Measurements from ENCODE around the gene MKX. TPM values are rescaled to one million over a fixed set of nuclear protein-coding genes. Genes with fewer than 3 reads are reported as not detected.

Gene MKX
- total RNA-seq, 1 experiment from 2014 or later, result 1.5 TPM

DNA sequence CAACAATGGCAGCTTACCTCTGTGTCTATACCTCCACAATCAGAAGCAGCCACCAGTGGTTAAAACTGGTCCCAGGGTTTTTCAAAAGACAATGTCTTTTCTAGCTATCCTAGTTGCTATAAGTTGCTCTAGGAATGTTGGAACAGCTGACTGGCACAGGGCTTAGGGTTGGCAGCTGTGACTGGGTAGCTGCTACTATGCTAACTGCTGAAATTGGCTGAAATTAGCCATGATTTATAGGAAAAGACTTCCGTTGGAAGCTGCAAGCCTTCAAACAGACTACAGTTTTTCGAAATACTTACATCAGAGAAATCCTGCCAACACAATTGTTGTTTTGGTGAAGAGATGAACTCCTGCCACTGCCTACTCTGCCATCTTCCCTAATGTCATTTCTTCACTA, 102.3 kb downstream of the MKX start:
- CTCF ChIA-PET, result no interaction called here
- H3K27me3 Mint-ChIP-seq (ENCODE audit: unreplicated experiment), result no peaks in the 10 kb centered on the region
- H3K4me3 Mint-ChIP-seq (ENCODE audit: low read depth, unreplicated experiment), result no peak overlapping the region
- no peaks in the 10 kb centered on the region for H3K9me3 Mint-ChIP-seq (ENCODE audit: low read depth, unreplicated experiment)
- H3K36me3 Mint-ChIP-seq (ENCODE audit: insufficient read depth, unreplicated experiment), result no peaks in the 10 kb centered on the region
- H3K4me1 Mint-ChIP-seq (ENCODE audit: low read depth, unreplicated experiment), result no peaks in the 10 kb centered on the region
- TF ChIP-seq, protein P1, sequence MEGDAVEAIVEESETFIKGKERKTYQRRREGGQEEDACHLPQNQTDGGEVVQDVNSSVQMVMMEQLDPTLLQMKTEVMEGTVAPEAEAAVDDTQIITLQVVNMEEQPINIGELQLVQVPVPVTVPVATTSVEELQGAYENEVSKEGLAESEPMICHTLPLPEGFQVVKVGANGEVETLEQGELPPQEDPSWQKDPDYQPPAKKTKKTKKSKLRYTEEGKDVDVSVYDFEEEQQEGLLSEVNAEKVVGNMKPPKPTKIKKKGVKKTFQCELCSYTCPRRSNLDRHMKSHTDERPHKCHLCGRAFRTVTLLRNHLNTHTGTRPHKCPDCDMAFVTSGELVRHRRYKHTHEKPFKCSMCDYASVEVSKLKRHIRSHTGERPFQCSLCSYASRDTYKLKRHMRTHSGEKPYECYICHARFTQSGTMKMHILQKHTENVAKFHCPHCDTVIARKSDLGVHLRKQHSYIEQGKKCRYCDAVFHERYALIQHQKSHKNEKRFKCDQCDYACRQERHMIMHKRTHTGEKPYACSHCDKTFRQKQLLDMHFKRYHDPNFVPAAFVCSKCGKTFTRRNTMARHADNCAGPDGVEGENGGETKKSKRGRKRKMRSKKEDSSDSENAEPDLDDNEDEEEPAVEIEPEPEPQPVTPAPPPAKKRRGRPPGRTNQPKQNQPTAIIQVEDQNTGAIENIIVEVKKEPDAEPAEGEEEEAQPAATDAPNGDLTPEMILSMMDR (IDR thresholded peaks at IDR 0.05; ENCODE audit: unreplicated experiment), result no peak
- intact Hi-C loops (cut with micrococcal nuclease; ENCODE audit: unreplicated experiment), result no loop called here
- no peak overlapping the region for H3K27ac Mint-ChIP-seq (ENCODE audit: unreplicated experiment)
- BruUV-seq (replicated peaks), result no TSS peak
- no peak for DNase-seq

GRCh38 chr10:27642023-27642589, 103.5 kb downstream of the MKX start:
- DNase-seq, result no peak
- CTCF ChIA-PET, result no interaction called here
- TF ChIP-seq, protein P1 (IDR thresholded peaks at IDR 0.05; ENCODE audit: unreplicated experiment), result no peak
- BruUV-seq (replicated peaks), result no TSS peak
- intact Hi-C loops (cut with micrococcal nuclease; ENCODE audit: unreplicated experiment), result no loop called here
- no peaks in the 10 kb centered on the region for H3K27me3 Mint-ChIP-seq (ENCODE audit: unreplicated experiment)
- no peaks in the 10 kb centered on the region for H3K9me3 Mint-ChIP-seq (ENCODE audit: low read depth, unreplicated experiment)
- H3K4me3 Mint-ChIP-seq (ENCODE audit: low read depth, unreplicated experiment), result no peak overlapping the region
- no peaks in the 10 kb centered on the region for H3K4me1 Mint-ChIP-seq (ENCODE audit: low read depth, unreplicated experiment)
- H3K27ac Mint-ChIP-seq (ENCODE audit: unreplicated experiment), result no peak overlapping the region
- H3K36me3 Mint-ChIP-seq (ENCODE audit: insufficient read depth, unreplicated experiment), result no peaks in the 10 kb centered on the region

DNA sequence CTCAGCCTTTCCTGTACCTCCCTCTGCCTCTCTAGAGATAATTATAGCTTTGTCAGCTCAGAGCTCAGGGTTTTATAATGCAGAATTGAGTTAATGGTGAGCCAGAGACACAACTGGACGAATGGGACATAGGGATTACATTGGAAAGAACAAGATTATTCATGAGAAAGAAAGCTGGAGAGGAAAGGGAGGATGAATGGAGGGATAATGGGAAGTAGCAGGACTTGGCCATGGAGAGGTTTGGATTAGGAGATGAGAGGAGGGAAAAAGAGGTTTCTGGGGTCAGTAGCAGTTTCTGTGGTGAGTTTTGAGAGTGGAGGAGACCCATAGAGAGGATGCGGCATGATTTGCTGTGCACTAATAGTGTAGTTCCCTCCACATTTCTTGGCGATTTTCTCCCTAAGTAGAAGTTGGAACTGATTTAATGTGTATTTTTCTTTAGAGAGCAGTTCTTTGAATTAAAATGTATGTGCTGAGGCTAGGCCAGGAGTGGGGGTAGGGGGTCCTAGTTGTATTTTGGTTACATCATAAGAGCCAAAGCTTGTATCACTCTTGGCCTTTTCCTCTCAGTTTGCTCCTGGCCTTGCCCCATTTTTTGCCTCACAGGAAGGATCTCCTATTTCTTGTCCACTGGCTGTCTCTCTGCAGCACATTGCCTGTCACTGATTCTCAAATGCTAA, 107.4 kb downstream of the MKX start:
- TF ChIP-seq, protein P1 (IDR thresholded peaks at IDR 0.05; ENCODE audit: unreplicated experiment), result no peak
- CTCF ChIA-PET, result no interaction called here
- intact Hi-C loops (cut with micrococcal nuclease; ENCODE audit: unreplicated experiment), result no loop called here
- no peak for DNase-seq
- H3K4me1 Mint-ChIP-seq (ENCODE audit: low read depth, unreplicated experiment), result no peaks in the 10 kb centered on the region
- no peaks in the 10 kb centered on the region for H3K36me3 Mint-ChIP-seq (ENCODE audit: insufficient read depth, unreplicated experiment)
- H3K27me3 Mint-ChIP-seq (ENCODE audit: unreplicated experiment), result no peaks in the 10 kb centered on the region
- H3K9me3 Mint-ChIP-seq (ENCODE audit: low read depth, unreplicated experiment), result peaks cover 3% of the 10 kb centered on the region
- BruUV-seq (replicated peaks), result no TSS peak
- no peak overlapping the region for H3K4me3 Mint-ChIP-seq (ENCODE audit: low read depth, unreplicated experiment)
- no peak overlapping the region for H3K27ac Mint-ChIP-seq (ENCODE audit: unreplicated experiment)

DNA sequence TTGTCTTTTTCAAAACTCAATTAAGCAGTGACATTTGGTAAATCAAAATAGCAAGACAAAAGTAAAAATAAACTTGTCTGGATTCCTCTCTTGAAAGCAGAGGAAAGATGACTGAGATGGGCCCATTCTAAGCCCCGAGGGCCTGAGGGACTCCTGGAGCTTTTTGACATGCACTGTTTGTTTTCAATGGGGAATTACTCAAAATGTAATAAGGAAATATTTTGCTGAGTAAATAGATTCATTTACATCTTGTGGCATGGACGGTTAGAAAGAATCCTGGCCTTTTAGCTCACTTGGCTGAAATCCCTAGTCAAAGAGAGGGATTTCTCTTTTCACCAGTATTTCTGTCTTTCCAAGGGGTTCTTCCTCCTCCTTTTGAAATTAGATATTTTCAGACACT, 108.0 kb downstream of the MKX start:
- TF ChIP-seq, protein P1 (IDR thresholded peaks at IDR 0.05; ENCODE audit: unreplicated experiment), result no peak
- intact Hi-C loops (cut with micrococcal nuclease; ENCODE audit: unreplicated experiment), result no loop called here
- H3K27me3 Mint-ChIP-seq (ENCODE audit: unreplicated experiment), result no peaks in the 10 kb centered on the region
- CTCF ChIA-PET, result interaction anchor here (1.1 kb wide), 1 partner anchor 665 kb away, joined by 4 read pairs; the partner anchor contains the start of gene MPP7
- H3K4me1 Mint-ChIP-seq (ENCODE audit: low read depth, unreplicated experiment), result no peaks in the 10 kb centered on the region
- peaks cover 3% of the 10 kb centered on the region for H3K9me3 Mint-ChIP-seq (ENCODE audit: low read depth, unreplicated experiment)
- no peak overlapping the region for H3K27ac Mint-ChIP-seq (ENCODE audit: unreplicated experiment)
- no peak overlapping the region for H3K4me3 Mint-ChIP-seq (ENCODE audit: low read depth, unreplicated experiment)
- no peak for DNase-seq
- H3K36me3 Mint-ChIP-seq (ENCODE audit: insufficient read depth, unreplicated experiment), result no peaks in the 10 kb centered on the region
- no TSS peak for BruUV-seq (replicated peaks)

Data from Calu3 (cell line).